Activated CD8-positive, alpha-beta T cell treated with anti-CD3 and anti-CD28 coated beads for 36 hours (primary cell): ENCODE data around the gene RAB1B. TPM values are rescaled to one million over a fixed set of nuclear protein-coding genes. Genes with fewer than 3 reads are reported as not detected.

Experiments used
- ATAC-seq: fragments of 200-7000 bp; cut with Tn5 transposase; one replicate; pipeline ENCODE4 v1.10.0; 2021; ENCODE audit warnings: mild to moderate bottlenecking, moderate library complexity
- CTCF ChIA-PET: fragments of 350-600 bp; sonication (Branson Sonifier 250); formaldehyde crosslinking; loops from one replicate; lab custom pipeline; 2021; ENCODE audit warnings: antibody characterized with exemption; lab: Charles Lee
- POLR2A ChIA-PET: fragments of 350-600 bp; sonication (Branson Sonifier 250); formaldehyde crosslinking; loops from one replicate; lab custom pipeline; 2021; ENCODE audit warnings: antibody characterized with exemption; lab: Charles Lee
- DNase-seq: peaks from one replicate; pipeline ENCODE4 v3.0.0-alpha.2; 2020
- H3K27ac Mint-ChIP-seq: one replicate; pipeline ENCODE4 v1.8.0; 2021; ENCODE audit warnings: mild to moderate bottlenecking, mixed read lengths
- H3K27me3 Mint-ChIP-seq: one replicate; pipeline ENCODE4 v1.8.0; 2021; ENCODE audit warnings: mixed read lengths
- H3K36me3 Mint-ChIP-seq: one replicate; pipeline ENCODE4 v1.8.0; 2021; ENCODE audit warnings: low read depth, mixed read lengths
- H3K4me1 Mint-ChIP-seq: one replicate; pipeline ENCODE4 v1.8.0; 2021; ENCODE audit warnings: low read depth, mixed read lengths
- H3K4me3 Mint-ChIP-seq: one replicate; pipeline ENCODE4 v1.8.0; 2021; ENCODE audit warnings: mild to moderate bottlenecking, moderate library complexity, mixed read lengths
- H3K9me3 Mint-ChIP-seq: one replicate; pipeline ENCODE4 v1.8.0; 2021; ENCODE audit warnings: mixed read lengths
- intact Hi-C: fragments of 100-400 bp; cut with micrococcal nuclease; formaldehyde crosslinking; loops from one replicate; pipeline ENCODE4 v1.10.0; 2022
- total RNA-seq, 2 experiments: library from RNA; stranded (reverse); gene quantifications; one replicate each; pipeline ENCODE4 v1.2.3, GENCODE V29; 2021
- TF ChIP-seq, protein P1 (sequence below): fragments of 200-600 bp; IDR thresholded peaks from one replicate; pipeline ENCODE4 v1.8.0; 2022; ENCODE audit warnings: antibody characterized with exemption, mild to moderate bottlenecking

RAB1B gene
- total RNA-seq, 2 experiments from 2014 or later = 97.9 to 98.2 TPM

DNA sequence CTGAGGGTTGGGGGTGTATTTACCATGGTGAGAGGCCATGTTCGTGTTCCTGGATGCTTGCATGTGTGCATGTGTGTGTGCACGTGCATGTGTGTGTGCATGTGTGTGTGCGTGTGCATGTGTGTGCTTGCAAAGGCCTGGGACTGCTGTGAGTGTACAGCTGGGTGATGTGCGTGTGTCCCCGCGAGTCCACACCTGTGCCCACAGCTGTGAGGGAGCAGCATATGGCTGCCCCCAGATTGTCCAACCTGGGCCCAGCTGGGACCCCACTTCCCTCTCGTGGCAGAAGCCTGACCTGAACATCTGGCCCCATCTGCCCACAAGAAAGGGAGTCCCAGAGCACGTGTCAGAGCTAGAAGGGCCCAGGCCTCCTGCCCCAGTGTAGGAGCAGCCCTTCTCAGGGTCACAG lies 56.8 kb downstream of the RAB1B start:
- POLR2A ChIA-PET = interaction anchor here (1.6 to 2.4 kb wide), 3 partner anchors 13 to 44 kb away, joined by 4 to 21 read pairs (median 6); no protein-coding TSS in a partner anchor
- peak; percentile 32 for DNase-seq

DNA sequence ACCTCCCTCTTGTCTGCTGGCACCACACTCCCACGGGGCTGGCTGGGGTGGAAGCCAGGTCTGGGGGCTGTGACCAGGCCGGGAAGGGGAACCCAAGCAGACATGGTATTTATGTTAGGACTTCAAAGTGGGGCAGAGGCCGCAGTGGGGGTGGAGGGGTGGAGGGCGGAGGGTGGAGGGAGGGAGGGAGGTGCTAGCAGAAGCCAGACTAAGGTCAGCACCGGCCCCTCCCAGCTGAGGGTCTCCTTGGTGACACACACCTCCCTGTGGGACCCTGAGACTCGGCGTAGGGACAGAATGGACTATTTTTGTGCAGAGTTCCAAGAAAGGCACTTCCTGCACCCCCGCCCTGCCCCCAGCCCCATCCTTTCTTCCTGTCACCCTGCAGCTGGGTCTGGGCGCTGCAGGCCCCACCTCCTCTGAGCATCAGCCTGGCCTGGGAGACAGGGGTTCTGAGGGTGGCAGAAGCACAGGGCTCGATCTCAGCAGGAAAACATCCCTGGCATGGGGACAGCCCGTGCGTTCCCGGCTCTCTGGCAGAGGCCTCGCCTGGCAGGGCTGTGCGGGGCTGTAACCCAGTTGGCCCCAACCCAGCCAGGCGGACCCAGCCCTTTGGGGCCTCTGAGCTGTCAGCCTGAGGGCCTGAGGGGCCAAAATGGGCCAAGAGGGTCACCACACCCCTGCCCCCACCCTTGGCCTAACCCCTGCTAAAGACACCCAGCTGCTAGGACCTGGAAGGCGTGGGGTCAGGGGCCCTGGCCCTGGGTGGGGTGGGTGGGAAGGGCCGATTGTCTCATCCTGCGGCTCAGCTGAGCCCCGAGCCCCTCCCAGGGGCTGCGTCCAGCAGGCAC lies 58.0 kb downstream of the RAB1B start:
- Mint-ChIP-seq H3K4me1 (peaks cover 59% of the 10 kb centered on the region), H3K4me3 (peak overlapping the region; percentile 15), H3K27ac (peak overlapping the region; percentile 84), H3K27me3 (no peaks in the 10 kb centered on the region), H3K9me3 (no peaks in the 10 kb centered on the region), H3K36me3 (no peaks in the 10 kb centered on the region)
- intact Hi-C loops = no loop called here
- ChIA-PET CTCF (interaction anchor here (1.0 to 3.7 kb wide), 8 partner anchors 9 to 62 kb away, joined by 3 to 39 read pairs (median 5); partner anchors contain the start of genes CD248, RIN1 and YIF1A), POLR2A (interaction anchor here (0.6 to 2.4 kb wide), 6 partner anchors 9 to 20 kb away, joined by 3 to 21 read pairs (median 6); partner anchors contain the start of genes CD248 and RIN1)
- DNase-seq (peak; percentile 85), ATAC-seq (peak; percentile 70)
- TF ChIP-seq, protein P1, sequence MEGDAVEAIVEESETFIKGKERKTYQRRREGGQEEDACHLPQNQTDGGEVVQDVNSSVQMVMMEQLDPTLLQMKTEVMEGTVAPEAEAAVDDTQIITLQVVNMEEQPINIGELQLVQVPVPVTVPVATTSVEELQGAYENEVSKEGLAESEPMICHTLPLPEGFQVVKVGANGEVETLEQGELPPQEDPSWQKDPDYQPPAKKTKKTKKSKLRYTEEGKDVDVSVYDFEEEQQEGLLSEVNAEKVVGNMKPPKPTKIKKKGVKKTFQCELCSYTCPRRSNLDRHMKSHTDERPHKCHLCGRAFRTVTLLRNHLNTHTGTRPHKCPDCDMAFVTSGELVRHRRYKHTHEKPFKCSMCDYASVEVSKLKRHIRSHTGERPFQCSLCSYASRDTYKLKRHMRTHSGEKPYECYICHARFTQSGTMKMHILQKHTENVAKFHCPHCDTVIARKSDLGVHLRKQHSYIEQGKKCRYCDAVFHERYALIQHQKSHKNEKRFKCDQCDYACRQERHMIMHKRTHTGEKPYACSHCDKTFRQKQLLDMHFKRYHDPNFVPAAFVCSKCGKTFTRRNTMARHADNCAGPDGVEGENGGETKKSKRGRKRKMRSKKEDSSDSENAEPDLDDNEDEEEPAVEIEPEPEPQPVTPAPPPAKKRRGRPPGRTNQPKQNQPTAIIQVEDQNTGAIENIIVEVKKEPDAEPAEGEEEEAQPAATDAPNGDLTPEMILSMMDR = no peak

More for the DNA sequence above, 56.8 kb downstream of the RAB1B start:
- H3K4me3 Mint-ChIP-seq = no peak overlapping the region
- peaks cover 1% of the 10 kb centered on the region for H3K9me3 Mint-ChIP-seq
- TF ChIP-seq, protein P1 = no peak
- no peaks in the 10 kb centered on the region for H3K27me3 Mint-ChIP-seq
- no peak for ATAC-seq
- peaks cover 1% of the 10 kb centered on the region for H3K36me3 Mint-ChIP-seq
- H3K27ac Mint-ChIP-seq = peak overlapping the region; percentile 84
- CTCF ChIA-PET = interaction anchor here (3.7 kb wide), 1 partner anchor 14 kb away, joined by 39 read pairs; no protein-coding TSS in a partner anchor
- H3K4me1 Mint-ChIP-seq = peaks cover 59% of the 10 kb centered on the region
- intact Hi-C loops = no loop called here

Other genes starting within 250 kb of the RAB1B start
- not detected for gene CATSPER1, start 242.2 kb upstream of the RAB1B start, total RNA-seq
- gene GAL3ST3, start 219.5 kb upstream of the RAB1B start, total RNA-seq = 1 to 10 TPM in 1 of 2 experiments, under 1 TPM in 1; 0.51 to 1.0 TPM
- gene SF3B2, start 216.3 kb upstream of the RAB1B start, total RNA-seq = 100 to 1,000 TPM; 255 to 278 TPM
- 10 to 100 TPM; 76.3 to 78.3 TPM for gene PACS1, start 198.4 kb upstream of the RAB1B start, total RNA-seq
- 10 to 100 TPM; 32.2 to 35.2 TPM for gene KLC2, start 10.9 kb upstream of the RAB1B start, total RNA-seq
- 1 to 10 TPM in 1 of 2 experiments, under 1 TPM in 1; 0.96 to 2.0 TPM for gene CNIH2, start 9.5 kb downstream of the RAB1B start, total RNA-seq
- 10 to 100 TPM; 57.4 to 64.0 TPM for gene YIF1A, start 20.5 kb downstream of the RAB1B start, total RNA-seq
- not detected for gene TMEM151A, start 23.3 kb downstream of the RAB1B start, total RNA-seq
- gene CD248, start 48.4 kb downstream of the RAB1B start, total RNA-seq = 10 to 100 TPM; 16.3 to 16.8 TPM
- gene RIN1, start 67.8 kb downstream of the RAB1B start, total RNA-seq = 1 to 10 TPM; 1.1 to 1.6 TPM
- 10 to 100 TPM; 35.7 to 35.9 TPM for gene BRMS1, start 76.5 kb downstream of the RAB1B start, total RNA-seq
- gene B4GAT1, start 79.0 kb downstream of the RAB1B start, total RNA-seq = 1 to 10 TPM; 9.4 to 9.5 TPM
- 10 to 100 TPM; 11.8 to 12.2 TPM for gene SLC29A2, start 103.1 kb downstream of the RAB1B start, total RNA-seq
- gene NPAS4, start 152.4 kb downstream of the RAB1B start, total RNA-seq = under 1 TPM in 1 of 2 experiments, not detected in 1; 0.11 TPM
- 100 to 1,000 TPM; 135 to 142 TPM for gene MRPL11, start 170.2 kb downstream of the RAB1B start, total RNA-seq
- 10 to 100 TPM in 1 of 2 experiments, 1 to 10 TPM in 1; 6.7 to 10.5 TPM for gene PELI3, start 198.3 kb downstream of the RAB1B start, total RNA-seq
- 10 to 100 TPM; 72.4 to 75.8 TPM for gene DPP3, start 211.8 kb downstream of the RAB1B start, total RNA-seq
- 1 to 10 TPM; 7.7 to 7.9 TPM for gene BBS1, start 242.0 kb downstream of the RAB1B start, total RNA-seq